GM21423 (cell line): ENCODE results near the gene MEIOSIN.

Experiments used
- ATAC-seq: cut with Tn5 transposase; IDR thresholded peaks from one replicate; pipeline ENCODE4 v1.9.1; 2021; ENCODE audit warnings: mild to moderate bottlenecking, moderate library complexity; ENCODE audit not compliant: unreplicated experiment

Gene MEIOSIN

GRCh38 chr19:45779231-45780145, 46.2 kb downstream of the MEIOSIN start:
- ATAC-seq, result peak; percentile 71

DNA sequence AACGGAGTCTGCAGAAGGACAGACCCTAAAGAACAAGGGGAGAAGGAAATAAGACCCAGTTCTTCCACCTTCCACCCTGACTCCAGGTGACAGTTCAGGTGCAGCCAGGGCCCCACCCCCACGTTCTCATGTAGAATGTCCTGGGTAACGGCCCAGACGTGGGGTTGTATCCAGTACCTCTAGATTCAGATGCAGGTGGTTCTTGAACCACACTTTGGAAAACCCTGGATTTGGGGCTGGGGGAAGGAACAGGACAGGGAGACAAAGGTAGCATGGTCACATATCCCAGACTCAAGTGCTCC, 46.9 kb downstream of the MEIOSIN start:
- ATAC-seq, result no peak

GRCh38 chr19:45780448-45781213, 47.4 kb downstream of the MEIOSIN start:
- no peak for ATAC-seq

DNA sequence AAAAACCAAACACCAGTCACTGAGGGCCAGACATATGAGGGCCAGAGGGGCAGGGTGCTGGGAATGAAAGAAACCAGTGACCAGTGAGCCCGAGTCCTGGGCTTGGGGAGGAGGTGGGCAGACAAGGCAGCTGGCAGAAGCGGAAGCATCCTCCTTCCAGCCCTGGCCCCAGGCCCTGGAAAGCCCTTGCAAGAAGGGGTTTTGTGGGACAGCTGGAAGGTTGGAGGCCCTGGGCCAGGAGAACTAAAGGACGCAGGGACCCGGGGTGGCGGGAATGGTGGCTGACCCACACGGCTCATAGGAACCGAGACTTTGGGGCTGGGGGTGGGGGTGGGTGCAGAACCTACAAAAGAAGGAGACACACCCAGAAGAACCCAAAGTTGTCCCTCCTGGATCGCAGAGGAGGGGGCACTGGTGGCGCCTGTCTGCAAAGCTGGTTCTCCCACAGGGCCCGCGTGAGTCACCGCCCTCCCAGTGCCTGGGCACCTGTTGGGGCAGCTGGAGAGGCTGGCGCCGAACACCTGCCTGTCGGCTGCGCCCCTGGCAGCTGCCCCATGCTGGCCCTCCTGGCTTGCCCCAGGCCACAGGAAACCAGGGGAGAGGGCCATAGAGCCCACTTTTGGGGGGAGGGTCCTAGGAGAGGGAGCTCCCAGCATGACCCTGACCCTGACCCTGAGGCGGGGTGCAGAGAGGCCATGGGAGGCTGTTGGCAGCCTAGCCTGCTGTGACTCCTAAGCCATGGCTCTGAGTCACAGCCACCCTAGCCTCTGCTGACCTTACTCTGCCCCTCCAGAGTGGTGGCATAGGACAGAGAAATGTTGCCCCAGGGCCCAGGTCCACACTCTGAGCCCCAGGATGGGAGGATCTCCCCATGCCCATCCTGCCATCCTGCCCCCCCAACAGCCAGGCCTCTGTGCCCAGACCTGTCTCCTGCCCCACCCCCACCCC, 48.2 kb downstream of the MEIOSIN start:
- no peak for ATAC-seq

- ATAC-seq, result no peak
Observed at GRCh38 chr19:45782162-45782691, 49.0 kb downstream of the MEIOSIN start, which contains the start of gene DMPK. TSS of gene DMPK (minus strand) at chr19:45782490. CDS start at chr19:45782352, 138 bp downstream.

- ATAC-seq, result no peak
Observed at GRCh38 chr19:45782820-45783785, 49.9 kb downstream of the MEIOSIN start.

DNA sequence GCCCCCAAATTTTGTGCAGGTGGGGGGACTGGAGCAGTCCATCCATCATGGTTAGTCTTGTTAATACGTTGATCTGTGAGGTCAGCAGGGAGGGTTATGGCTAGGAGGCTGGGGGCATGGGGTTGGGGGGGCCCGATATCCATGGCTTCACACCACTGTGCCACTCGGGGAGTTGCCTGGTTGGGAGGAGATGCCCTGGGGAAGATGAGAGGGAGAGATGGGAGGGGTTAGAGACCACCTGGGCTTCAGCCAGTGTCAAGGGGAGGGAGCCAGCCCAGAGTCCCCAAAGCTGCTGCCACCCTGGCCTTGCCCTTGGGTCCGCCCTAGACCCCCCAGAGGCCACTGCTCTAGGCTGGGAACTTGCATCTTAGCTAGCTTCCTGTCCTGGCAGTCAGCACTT, 50.9 kb downstream of the MEIOSIN start:
- no peak for ATAC-seq

GRCh38 chr19:45785097-45785496, 51.9 kb downstream of the MEIOSIN start:
- no peak for ATAC-seq

DNA sequence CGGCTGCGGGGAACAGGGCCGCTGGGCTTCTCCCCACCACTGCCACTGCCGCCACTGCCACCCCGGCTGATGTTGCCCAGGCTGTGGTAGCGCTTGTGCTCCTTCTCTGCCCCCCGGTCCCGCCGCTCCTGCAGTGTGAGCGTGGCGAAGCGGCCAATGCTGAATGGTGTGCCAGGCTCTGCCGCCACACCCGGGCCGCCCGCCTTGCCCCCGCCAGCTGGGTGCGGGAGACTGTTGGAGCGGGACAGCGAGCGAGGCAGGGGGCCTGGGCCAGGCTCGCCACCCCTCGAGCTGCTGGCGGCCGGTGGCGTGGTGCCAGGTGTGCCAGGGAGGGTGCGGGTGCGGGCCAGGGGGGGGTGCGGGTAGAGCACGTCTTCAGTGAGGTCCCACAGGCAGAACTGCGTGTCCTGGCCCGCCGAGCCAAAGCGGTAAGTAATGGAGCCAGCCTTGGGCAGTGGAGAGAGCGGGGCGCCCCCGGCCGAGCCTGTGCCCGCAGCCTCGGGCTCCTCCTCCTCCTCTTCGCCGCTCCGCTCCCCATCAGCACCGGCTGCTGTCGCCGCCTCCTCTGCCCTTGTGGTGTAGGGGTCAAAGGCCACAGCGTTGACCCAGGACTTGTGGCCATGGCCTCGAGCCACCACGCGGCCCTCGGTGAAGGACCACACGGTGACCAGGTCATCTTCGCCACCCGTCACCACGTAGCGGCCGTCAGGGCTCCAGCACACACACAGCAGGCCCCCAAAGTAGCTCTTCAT, 52.7 kb downstream of the MEIOSIN start:
- ATAC-seq, result no peak

DNA sequence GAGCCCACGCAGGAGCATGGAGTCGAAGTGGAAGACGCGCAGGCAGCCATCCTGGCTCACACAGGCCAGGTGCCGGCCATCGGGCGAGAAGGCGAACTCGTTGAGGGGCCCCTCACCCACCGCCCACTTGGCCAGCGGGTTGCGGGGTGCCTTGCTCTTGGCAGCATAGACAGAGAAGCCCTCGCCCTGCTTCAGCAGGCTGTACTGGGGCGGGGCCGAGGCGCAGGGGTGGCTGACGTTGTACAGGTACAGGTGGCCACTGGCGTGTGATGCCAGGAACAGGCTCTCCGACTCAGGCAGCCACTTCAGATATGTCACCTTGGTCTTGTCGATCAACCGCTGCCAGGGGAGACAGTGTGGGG, 53.3 kb downstream of the MEIOSIN start:
- no peak for ATAC-seq

DNA sequence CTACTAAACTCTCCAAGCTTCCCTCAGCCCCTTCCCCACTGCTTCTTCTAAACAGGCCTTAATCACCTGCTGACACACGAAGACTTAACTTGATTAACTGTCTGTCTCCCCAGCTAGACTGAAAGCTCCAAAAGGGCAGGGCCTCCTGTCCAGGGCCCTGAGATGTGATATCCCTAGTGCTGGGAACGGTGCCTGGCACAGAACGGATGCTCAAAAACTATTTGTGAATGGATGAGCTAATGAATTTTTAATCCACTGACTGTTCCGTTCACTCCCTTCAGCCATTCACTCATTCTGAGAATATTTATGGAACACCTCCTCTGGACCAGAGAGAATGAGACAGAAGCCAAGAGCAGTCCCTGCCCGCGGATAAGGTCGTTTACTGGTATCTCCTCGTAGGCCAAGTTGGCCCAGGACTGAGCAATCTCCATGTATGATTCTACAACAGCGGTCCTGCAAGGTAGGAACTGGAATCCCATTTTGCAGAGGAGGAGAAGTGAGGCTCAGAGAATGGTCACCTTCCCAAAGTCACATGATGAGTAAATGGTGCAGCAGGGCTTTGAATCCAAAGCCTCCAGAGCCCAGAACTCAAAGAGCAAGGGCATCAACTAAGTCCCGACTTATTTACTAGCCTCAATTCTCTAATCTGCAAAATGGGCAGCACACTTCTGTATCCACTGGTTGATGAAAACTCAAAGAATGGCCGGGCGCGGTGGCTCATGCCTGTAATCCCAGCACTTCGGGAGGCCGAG, 56.0 kb downstream of the MEIOSIN start:
- ATAC-seq, result no peak

GRCh38 chr19:45790942-45791341, 57.7 kb downstream of the MEIOSIN start:
- ATAC-seq, result no peak

- no peak for ATAC-seq
Observed at GRCh38 chr19:45791744-45792469, 58.7 kb downstream of the MEIOSIN start.

GRCh38 chr19:45792470-45793177, 59.4 kb downstream of the MEIOSIN start, which contains the start of gene DMWD:
TSS of gene DMWD (minus strand) at chr19:45792845. CDS start at chr19:45792756, 89 bp downstream.
- ATAC-seq, result peak; percentile 89

GRCh38 chr19:45793178-45793564, 59.9 kb downstream of the MEIOSIN start:
- no peak for ATAC-seq

- no peak for ATAC-seq
Observed at GRCh38 chr19:45793876-45794275, 60.6 kb downstream of the MEIOSIN start.

DNA sequence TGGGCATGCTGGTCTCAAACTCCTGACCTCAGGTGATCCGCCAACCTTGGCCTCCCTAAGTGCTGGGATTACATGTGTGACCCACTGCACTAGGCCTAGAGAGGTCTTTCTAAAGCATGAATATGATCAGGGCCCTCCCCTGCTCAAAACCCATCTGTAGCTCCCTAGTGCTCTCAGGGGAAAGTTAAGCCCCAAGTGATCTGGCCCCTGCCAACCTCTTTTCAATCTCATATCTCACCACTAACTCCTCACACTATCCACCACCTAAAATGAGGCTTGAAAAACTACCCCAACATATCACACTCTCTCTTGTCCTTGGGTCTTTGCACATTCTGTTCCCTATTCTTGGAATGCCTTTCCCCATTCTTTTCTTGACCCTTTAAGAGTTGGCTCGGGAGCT, 61.4 kb downstream of the MEIOSIN start:
- ATAC-seq, result no peak
